ENCODE results near the gene DHX16. TPM values are rescaled to one million over a fixed set of nuclear protein-coding genes. Genes with fewer than 3 reads are reported as not detected.

The DHX16 gene
- total RNA-seq, 1 experiment from 2014 or later, result 34.8 TPM

DNA sequence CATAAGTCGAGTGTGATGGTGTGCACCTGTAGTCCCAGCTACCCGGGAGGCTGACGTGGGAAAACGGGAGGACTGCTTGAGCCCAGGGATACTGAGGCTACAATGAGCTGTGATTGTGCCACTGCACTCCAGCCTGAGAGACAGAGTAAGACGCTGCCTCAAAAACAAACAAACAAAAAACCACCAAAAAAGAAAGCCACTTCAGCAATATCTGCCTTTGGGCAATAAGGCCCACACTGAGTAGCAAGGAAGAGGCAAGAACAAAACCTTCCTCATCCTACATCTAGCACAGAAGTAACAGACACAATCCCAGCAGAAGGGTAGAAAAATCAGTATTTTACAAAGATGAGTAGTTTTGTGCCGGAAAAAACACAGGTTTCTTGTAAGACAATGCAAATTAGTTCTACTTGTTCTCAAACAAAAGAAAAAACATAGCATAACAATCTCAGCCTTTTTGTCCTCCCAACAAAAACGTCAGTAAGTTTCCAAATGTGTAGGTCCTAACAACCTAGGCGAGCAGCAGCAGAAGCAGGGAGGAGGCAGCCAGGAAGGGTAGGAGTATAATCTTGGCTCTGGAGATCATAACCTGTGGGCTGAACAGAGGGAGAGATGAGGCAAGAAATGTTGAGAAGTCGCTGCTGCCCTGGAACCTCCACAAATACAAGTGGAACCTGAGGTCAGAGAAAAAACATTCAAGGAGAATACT lies 61.5 kb downstream of the DHX16 start:
- Histone ChIP-seq H2AFZ (ENCODE audit: low read length) (no peak overlapping the region), H3K14ac (ENCODE audit: insufficient read depth, low read length) (no peak overlapping the region), H3K79me2 (ENCODE audit: insufficient read depth, low read length) (peaks cover 2% of the 10 kb centered on the region; the same call in 1 of the 2 replicates), H3K4ac (ENCODE audit: low read depth, low read length) (no peak overlapping the region), H2BK12ac (ENCODE audit: insufficient read length, low read depth, low read length) (no peak overlapping the region), H2BK5ac (ENCODE audit: insufficient read length, low read length) (no peak overlapping the region), H4K20me1 (ENCODE audit: control insufficient read depth, insufficient read depth, insufficient read length) (no peaks in the 10 kb centered on the region), H3K27me3 (ENCODE audit: insufficient read depth, low read length) (no peaks in the 10 kb centered on the region), H4K5ac (ENCODE audit: insufficient read length, low read depth, low read length) (no peak overlapping the region), H3K4me1 (ENCODE audit: insufficient read depth, low read length) (peaks cover 4% of the 10 kb centered on the region; the same call in 1 of the 2 replicates), H4K91ac (ENCODE audit: insufficient read length, low read depth, low read length) (no peak overlapping the region), H4K8ac (replicated peaks; ENCODE audit: insufficient read length, low read depth, low read length) (no peak overlapping the region), H3K27ac (ENCODE audit: insufficient read length, low read depth, low read length) (no peak overlapping the region), H3K23ac (ENCODE audit: insufficient read length, low read depth, low read length) (no peak overlapping the region), H2BK15ac (ENCODE audit: low read depth, low read length) (no peak overlapping the region), H3K56ac (ENCODE audit: insufficient read length, low read depth, low read length) (no peak overlapping the region), H3K9me3 (ENCODE audit: control insufficient read depth, low read depth, low read length) (no peaks in the 10 kb centered on the region), H3K9ac (ENCODE audit: extremely low read depth, insufficient read length, low read length) (no peak overlapping the region), H2BK120ac (ENCODE audit: low read depth, low read length, poor library complexity, severe bottlenecking) (no peak overlapping the region), H3K4me2 (ENCODE audit: insufficient read depth, insufficient read length, low read length) (no peak overlapping the region), H3T11ph (ENCODE audit: low read length) (no peak overlapping the region), H2AK5ac (ENCODE audit: insufficient read length, low read length) (no peak overlapping the region), H3K23me2 (ENCODE audit: insufficient read length, low read depth, low read length, poor library complexity, severe bottlenecking) (peaks cover 10% of the 10 kb centered on the region), H2BK20ac (ENCODE audit: low read depth, low read length, poor library complexity, severe bottlenecking) (no peak overlapping the region), H3K79me1 (ENCODE audit: insufficient read depth, low read depth, low read length, poor library complexity, severe bottlenecking) (no peaks in the 10 kb centered on the region), H3K18ac (ENCODE audit: insufficient read length, low read depth, low read length) (no peak overlapping the region)
- Mint-ChIP-seq H3K36me3 (ENCODE audit: insufficient read depth in 1 of 3, low read depth in 3 of 3) (peaks cover 41 to 82% (median 67%) of the 10 kb centered on the region in 3 experiments), H3K9me3 (peaks cover 1 to 4% of the 10 kb centered on the region in 2 experiments; a peak in 3 of 5 replicates), H3K4me3 (no peak overlapping the region), H3K4me1 (peaks cover 30 to 39% of the 10 kb centered on the region in 2 experiments), H3K27ac (peak overlapping the region; percentile 11 to 79 (median 47); a peak in 5 of 7 replicates), H3K27me3 (ENCODE audit: low read depth) (peaks cover under 1% of the 10 kb centered on the region; the same call in 1 of the 2 replicates)
- TF ChIP-seq, protein P1, sequence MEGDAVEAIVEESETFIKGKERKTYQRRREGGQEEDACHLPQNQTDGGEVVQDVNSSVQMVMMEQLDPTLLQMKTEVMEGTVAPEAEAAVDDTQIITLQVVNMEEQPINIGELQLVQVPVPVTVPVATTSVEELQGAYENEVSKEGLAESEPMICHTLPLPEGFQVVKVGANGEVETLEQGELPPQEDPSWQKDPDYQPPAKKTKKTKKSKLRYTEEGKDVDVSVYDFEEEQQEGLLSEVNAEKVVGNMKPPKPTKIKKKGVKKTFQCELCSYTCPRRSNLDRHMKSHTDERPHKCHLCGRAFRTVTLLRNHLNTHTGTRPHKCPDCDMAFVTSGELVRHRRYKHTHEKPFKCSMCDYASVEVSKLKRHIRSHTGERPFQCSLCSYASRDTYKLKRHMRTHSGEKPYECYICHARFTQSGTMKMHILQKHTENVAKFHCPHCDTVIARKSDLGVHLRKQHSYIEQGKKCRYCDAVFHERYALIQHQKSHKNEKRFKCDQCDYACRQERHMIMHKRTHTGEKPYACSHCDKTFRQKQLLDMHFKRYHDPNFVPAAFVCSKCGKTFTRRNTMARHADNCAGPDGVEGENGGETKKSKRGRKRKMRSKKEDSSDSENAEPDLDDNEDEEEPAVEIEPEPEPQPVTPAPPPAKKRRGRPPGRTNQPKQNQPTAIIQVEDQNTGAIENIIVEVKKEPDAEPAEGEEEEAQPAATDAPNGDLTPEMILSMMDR (conservative IDR thresholded peaks at IDR 0.05), result no peak
- WGBS (ENCODE audit: extremely low coverage, insufficient read length, low lambda C conversion rate), result no CpG with 5 or more reads among the region's 9 CpGs
- no peak for DNase-seq

All from H9 (cell line).